Mesenchymal stem cell (in vitro differentiated cells and primary cell): Measurements from ENCODE around the gene ZSCAN9.

Source experiments
- DNase-seq: peaks from one replicate; pipeline ENCODE4 v3.0.0-alpha.2; 2013
- H2AFZ ChIP-seq: one replicate; pipeline ENCODE4 v1.6.1; 2013; ENCODE audit warnings: low read depth, mild to moderate bottlenecking, control low read depth, inconsistent platforms, low read length, moderate library complexity
- H2AK5ac ChIP-seq: 2 replicates; pipeline ENCODE4 v1.6.1; 2013; ENCODE audit warnings: low read length, moderate library complexity, mild to moderate bottlenecking, inconsistent platforms; ENCODE audit not compliant: severe bottlenecking
- H2BK120ac ChIP-seq: one replicate; pipeline ENCODE4 v1.6.1; 2013; ENCODE audit warnings: low read depth, mild to moderate bottlenecking, inconsistent platforms, low read length, moderate library complexity
- H2BK12ac ChIP-seq, 2 experiments: one replicate each; pipeline ENCODE4 v1.6.1; 2013; ENCODE audit warnings: inconsistent platforms in 2 of 2, low read length in 2 of 2, mild to moderate bottlenecking in 2 of 2, moderate library complexity in 2 of 2, control low read depth in 1 of 2
- H2BK15ac ChIP-seq: one replicate; pipeline ENCODE4 v1.6.1; 2013; ENCODE audit warnings: mild to moderate bottlenecking, low read depth, inconsistent platforms; ENCODE audit not compliant: poor library complexity, severe bottlenecking
- H2BK5ac ChIP-seq: 2 replicates; pipeline ENCODE4 v1.6.1; 2013; ENCODE audit warnings: low read depth, mild to moderate bottlenecking, low read length, control low read depth, inconsistent platforms; ENCODE audit not compliant: poor library complexity, severe bottlenecking
- H3K14ac ChIP-seq, 2 experiments: one replicate each; pipeline ENCODE4 v1.6.1; 2013; ENCODE audit warnings: inconsistent platforms in 2 of 2, low read length in 2 of 2, control low read depth in 1 of 2, mild to moderate bottlenecking in 1 of 2, moderate library complexity in 1 of 2
- H3K18ac ChIP-seq, 2 experiments: one replicate each; pipeline ENCODE4 v1.6.1; 2013; ENCODE audit warnings: inconsistent platforms in 2 of 2, low read length in 2 of 2, control low read depth in 1 of 2, low read depth in 1 of 2, mild to moderate bottlenecking in 1 of 2
- H3K23ac ChIP-seq, 2 experiments: one replicate each; pipeline ENCODE4 v1.6.1; 2013; ENCODE audit warnings: inconsistent platforms in 2 of 2, low read length in 2 of 2, mild to moderate bottlenecking in 2 of 2, moderate library complexity in 2 of 2, control low read depth in 1 of 2
- H3K27ac ChIP-seq: 2 replicates; pipeline ENCODE4 v1.5.1; 2013; ENCODE audit warnings: mild to moderate bottlenecking, moderate library complexity, low read length, control low read depth, inconsistent platforms; ENCODE audit not compliant: poor library complexity, severe bottlenecking
- H3K27me3 ChIP-seq, 2 experiments: 2 replicates each; pipeline versions ENCODE4 v1.6.1 to v1.7.0; 2013; ENCODE audit warnings: low read length in 2 of 2, mild to moderate bottlenecking in 2 of 2, moderate library complexity in 2 of 2, control low read depth in 1 of 2, inconsistent platforms in 1 of 2; ENCODE audit not compliant: control insufficient read depth in 1 of 2, insufficient read depth in 1 of 2
- H3K36me3 ChIP-seq, 2 experiments: 2 replicates each; pipeline versions ENCODE4 v1.6.1 to v1.7.0; 2013; ENCODE audit warnings: low read length in 2 of 2, control low read depth in 1 of 2, inconsistent platforms in 1 of 2, low read depth in 1 of 2, mild to moderate bottlenecking in 1 of 2; ENCODE audit not compliant: insufficient read depth in 2 of 2, control insufficient read depth in 1 of 2
- H3K4ac ChIP-seq, 2 experiments: one replicate each; pipeline ENCODE4 v1.6.1; 2013; ENCODE audit warnings: inconsistent platforms in 2 of 2, low read length in 2 of 2, mild to moderate bottlenecking in 2 of 2, moderate library complexity in 2 of 2, control low read depth in 1 of 2, low read depth in 1 of 2
- H3K4me1 ChIP-seq: 2 replicates; pipeline ENCODE4 v1.6.1; 2013; ENCODE audit warnings: low read depth, low read length, control low read depth; ENCODE audit not compliant: control insufficient read depth, insufficient read depth
- H3K4me2 ChIP-seq: 2 replicates; pipeline ENCODE4 v1.6.1; 2013; ENCODE audit warnings: low read length, mild to moderate bottlenecking, inconsistent platforms; ENCODE audit not compliant: poor library complexity, severe bottlenecking
- H3K4me3 ChIP-seq, 2 experiments: 2 replicates each; pipeline versions ENCODE4 v1.5.1 to v1.7.0; 2013; ENCODE audit warnings: low read length in 2 of 2, mild to moderate bottlenecking in 2 of 2, control low read depth in 1 of 2, low read depth in 1 of 2; ENCODE audit not compliant: insufficient read depth in 1 of 2
- H3K79me1 ChIP-seq: replicated peaks from 2 replicates; pipeline ENCODE4 v1.6.1; 2013; ENCODE audit warnings: mild to moderate bottlenecking, control low read depth, low read length, inconsistent platforms; ENCODE audit not compliant: poor library complexity, severe bottlenecking
- H3K9ac ChIP-seq: 2 replicates; pipeline ENCODE4 v1.7.0; 2013; ENCODE audit warnings: mild to moderate bottlenecking, low read length, moderate library complexity
- H3K9me3 ChIP-seq: 2 replicates; pipeline ENCODE4 v1.7.0; 2013; ENCODE audit warnings: mild to moderate bottlenecking, low read length; ENCODE audit not compliant: control insufficient read depth
- H4K8ac ChIP-seq: one replicate; pipeline ENCODE4 v1.6.1; 2013; ENCODE audit warnings: inconsistent platforms, mild to moderate bottlenecking, low read length, moderate library complexity
- H4K91ac ChIP-seq: one replicate; pipeline ENCODE4 v1.6.1; 2013; ENCODE audit warnings: mild to moderate bottlenecking, low read length, inconsistent platforms
- WGBS: methylation state at CpG from one replicate; pipeline ENCODE4 v1.1.7; 2013; ENCODE audit warnings: mixed read lengths; 5-methylcytosine and 5-hydroxymethylcytosine counted together

The ZSCAN9 gene

DNA sequence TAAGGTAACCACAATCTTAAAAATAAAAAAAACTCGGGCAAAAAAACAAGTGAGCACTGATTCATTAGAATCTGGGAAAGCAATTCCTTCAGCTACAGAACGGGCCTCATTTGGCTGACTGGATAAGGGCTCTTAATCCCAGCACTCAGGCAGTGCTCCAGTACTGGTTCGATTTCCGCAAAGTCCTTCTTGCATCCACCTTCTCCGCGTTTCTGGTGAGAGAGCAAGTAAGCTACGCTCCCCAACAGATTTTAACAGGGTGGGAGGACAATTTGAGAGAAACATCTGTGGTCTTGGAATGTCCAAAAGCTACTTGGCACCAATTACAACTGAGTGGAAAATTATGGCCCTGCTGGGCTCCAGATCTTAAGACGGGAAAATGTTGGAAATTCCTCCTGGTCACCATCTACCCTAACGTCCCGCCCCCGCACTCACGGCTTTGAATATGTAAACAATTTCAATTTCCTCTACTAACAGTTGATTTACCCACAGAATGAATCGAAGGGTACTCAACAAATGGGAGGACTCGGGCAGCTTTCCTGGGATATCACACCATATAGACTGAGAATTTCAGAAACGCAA, 18.1 kb upstream of the ZSCAN9 start:
- Histone ChIP-seq H4K8ac (no peak overlapping the region), H3K27ac (no peak overlapping the region), H3K4me1 (peaks cover 6% of the 10 kb centered on the region), H2BK15ac (no peak overlapping the region), H3K27me3 (peaks cover 30 to 63% of the 10 kb centered on the region in 2 experiments), H3K36me3 (no peaks in the 10 kb centered on the region), H2BK120ac (no peak overlapping the region), H3K9ac (peak overlapping the region; percentile 66), H3K14ac (no peak overlapping the region), H2AFZ (peak overlapping the region; percentile 60), H3K4me3 (peak overlapping the region; percentile 55 to 82), H3K9me3 (peaks cover 18% of the 10 kb centered on the region), H3K4ac (no peak overlapping the region), H3K18ac (no peak overlapping the region), H3K79me1 (no peaks in the 10 kb centered on the region), H3K4me2 (peak overlapping the region; percentile 92), H2BK5ac (no peak overlapping the region), H2BK12ac (no peak overlapping the region), H3K23ac (peak overlapping the region in 1 of 2 experiments; percentile 64), H2AK5ac (no peak overlapping the region), H4K91ac (no peak overlapping the region)
- WGBS, result 14% methylated on average over 15 of the region's 15 CpGs
- peak; percentile 11 for DNase-seq

DNA sequence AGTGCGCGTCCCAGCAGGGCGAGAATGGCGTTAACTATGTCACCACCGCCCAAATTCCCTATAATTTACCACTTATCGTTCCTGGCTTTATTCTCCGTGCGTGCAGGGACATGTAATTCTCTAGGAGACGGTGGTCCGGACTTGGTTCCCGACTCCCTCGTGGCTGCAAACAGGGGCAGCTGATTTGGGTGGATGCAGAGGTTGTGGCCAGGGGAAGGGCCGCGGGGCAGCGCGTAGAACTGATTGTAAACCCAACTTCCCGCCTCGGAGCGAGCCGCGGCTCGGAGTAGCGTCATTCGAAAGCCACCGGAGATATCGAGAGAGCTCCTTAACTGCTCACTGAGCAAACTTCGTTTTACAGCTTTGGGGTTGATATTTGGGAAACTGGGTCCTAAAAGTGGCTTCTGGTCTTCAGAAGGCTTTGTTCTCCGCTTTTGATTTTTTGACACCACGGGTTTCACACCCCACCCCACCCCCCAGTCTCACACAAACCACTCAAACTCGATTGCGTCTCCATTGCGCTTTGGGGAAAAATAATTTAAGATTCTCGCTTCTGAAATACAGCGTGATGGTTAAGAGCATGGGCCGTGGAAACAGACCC, 17.5 kb upstream of the ZSCAN9 start:
- H3K4me2 ChIP-seq, result peak overlapping the region; percentile 92
- peak; percentile 53 for DNase-seq
- no peak overlapping the region for H2AK5ac ChIP-seq
- H3K36me3 ChIP-seq, result no peaks in the 10 kb centered on the region
- H3K79me1 ChIP-seq, result no peaks in the 10 kb centered on the region
- H3K18ac ChIP-seq, result no peak overlapping the region
- WGBS, result 3% methylated on average over 28 of the region's 35 CpGs
- no peak overlapping the region for H2BK5ac ChIP-seq
- H2BK120ac ChIP-seq, result no peak overlapping the region
- peak overlapping the region; percentile 60 for H2AFZ ChIP-seq
- H3K14ac ChIP-seq, result no peak overlapping the region
- H3K23ac ChIP-seq, result peak overlapping the region in 1 of 2 experiments; percentile 64
- H3K4me1 ChIP-seq, result peaks cover 6% of the 10 kb centered on the region
- peaks cover 17% of the 10 kb centered on the region for H3K9me3 ChIP-seq
- no peak overlapping the region for H3K27ac ChIP-seq
- H3K9ac ChIP-seq, result peak overlapping the region; percentile 66
- H3K4ac ChIP-seq, result no peak overlapping the region
- H2BK15ac ChIP-seq, result no peak overlapping the region
- H4K91ac ChIP-seq, result no peak overlapping the region
- H4K8ac ChIP-seq, result no peak overlapping the region
- peak overlapping the region; percentile 55 to 82 for H3K4me3 ChIP-seq
- H2BK12ac ChIP-seq, result no peak overlapping the region
- H3K27me3 ChIP-seq, result peaks cover 30 to 65% of the 10 kb centered on the region in 2 experiments

DNA sequence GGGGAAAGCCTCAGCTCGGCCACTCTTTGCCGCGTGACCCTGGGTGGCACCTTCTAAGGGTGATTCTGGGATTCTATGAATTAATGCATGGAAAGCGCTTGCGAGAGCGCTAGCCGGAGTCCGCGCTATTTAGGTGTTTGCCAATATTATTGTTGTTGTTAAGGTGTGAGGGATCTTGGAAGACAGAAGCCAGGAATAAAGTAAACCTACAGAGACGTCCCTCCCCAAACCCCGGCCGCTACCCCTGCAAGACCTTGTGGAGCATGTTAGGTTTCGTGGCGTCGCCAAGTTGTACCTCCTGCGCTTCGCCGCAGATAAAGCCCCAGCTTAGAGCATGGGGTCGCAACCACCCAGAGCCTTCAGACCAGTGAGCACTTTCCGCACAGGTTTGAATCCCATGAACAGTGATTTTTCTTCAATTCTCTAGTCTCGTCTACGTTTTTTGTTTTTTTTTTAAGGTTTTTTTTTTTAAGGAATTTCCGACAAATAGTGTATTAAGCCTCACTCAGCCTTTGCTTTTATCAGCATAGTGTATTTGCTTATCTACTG, 16.9 kb upstream of the ZSCAN9 start:
- Histone ChIP-seq H3K79me1 (no peaks in the 10 kb centered on the region), H2BK12ac (no peak overlapping the region), H2AFZ (no peak overlapping the region), H3K27me3 (peaks cover 30 to 65% of the 10 kb centered on the region in 2 experiments), H3K4me2 (peak overlapping the region; percentile 92), H3K4me3 (peak overlapping the region in 1 of 2 experiments; percentile 82), H2AK5ac (no peak overlapping the region), H3K27ac (no peak overlapping the region), H2BK15ac (no peak overlapping the region), H3K9me3 (peaks cover 13% of the 10 kb centered on the region), H3K23ac (no peak overlapping the region), H3K4me1 (peaks cover 6% of the 10 kb centered on the region), H2BK5ac (no peak overlapping the region), H3K4ac (no peak overlapping the region), H3K36me3 (no peaks in the 10 kb centered on the region), H3K14ac (no peak overlapping the region), H3K18ac (no peak overlapping the region), H2BK120ac (no peak overlapping the region), H4K91ac (no peak overlapping the region), H4K8ac (no peak overlapping the region), H3K9ac (peak overlapping the region; percentile 66)
- DNase-seq, result peak; percentile 22
- 4% methylated on average over 13 of the region's 23 CpGs for WGBS

DNA sequence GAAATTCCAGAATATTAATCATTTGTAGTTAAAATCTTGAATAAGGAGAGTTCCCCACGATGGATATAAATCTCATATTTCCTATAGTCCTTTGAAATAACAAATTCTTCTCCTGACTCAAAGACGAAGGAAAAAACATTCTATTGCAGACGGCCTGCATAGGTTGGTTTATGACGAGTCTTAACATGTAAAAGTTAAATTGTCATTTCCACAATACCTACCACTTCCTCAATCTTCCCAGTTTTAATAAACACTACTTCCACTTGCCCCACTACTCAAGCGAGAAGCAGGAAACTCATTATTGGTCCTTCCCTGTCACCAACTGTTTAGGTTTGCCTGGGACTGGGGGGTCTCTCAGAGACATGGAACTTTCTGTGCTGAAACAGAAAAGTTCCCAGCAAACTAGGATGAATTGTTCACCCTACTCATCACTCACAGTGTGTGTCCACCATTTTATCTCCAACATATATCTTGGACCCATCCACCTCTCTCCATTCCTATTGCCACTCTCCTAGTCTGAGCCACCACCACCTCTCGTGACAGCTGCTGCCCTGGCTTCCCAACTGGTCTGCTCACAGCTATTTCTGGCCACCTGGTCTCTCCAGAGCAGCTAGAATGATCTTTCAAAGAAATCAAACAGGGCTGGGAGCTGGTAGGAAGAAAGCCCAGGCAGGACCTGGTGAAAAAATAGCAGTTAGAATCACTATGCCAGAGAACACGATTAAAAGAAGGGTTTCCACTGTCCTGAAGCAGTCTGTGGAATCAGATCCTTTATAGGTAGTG, 15.1 kb upstream of the ZSCAN9 start:
- Histone ChIP-seq H2AFZ (no peak overlapping the region), H3K9ac (no peak overlapping the region), H3K18ac (no peak overlapping the region), H2AK5ac (no peak overlapping the region), H4K8ac (no peak overlapping the region), H3K4me2 (no peak overlapping the region), H4K91ac (no peak overlapping the region), H3K4me1 (peaks cover 6% of the 10 kb centered on the region), H3K27me3 (peaks cover 32 to 68% of the 10 kb centered on the region in 2 experiments), H3K9me3 (peaks cover 2% of the 10 kb centered on the region), H3K4ac (no peak overlapping the region), H3K79me1 (no peaks in the 10 kb centered on the region), H2BK15ac (no peak overlapping the region), H2BK5ac (no peak overlapping the region), H3K27ac (no peak overlapping the region), H2BK12ac (no peak overlapping the region), H3K14ac (no peak overlapping the region), H2BK120ac (no peak overlapping the region), H3K4me3 (no peak overlapping the region), H3K36me3 (no peaks in the 10 kb centered on the region), H3K23ac (no peak overlapping the region)
- no peak for DNase-seq
- 67% methylated on average over 7 of the region's 7 CpGs for WGBS
